HCT116 (cell line): Measurements from ENCODE around the gene DEPDC5. TPM values are rescaled to one million over a fixed set of nuclear protein-coding genes. Genes with fewer than 3 reads are reported as not detected.

ENCODE experiments used
- ATAC-seq: fragments of 200-7000 bp; cut with Tn5 transposase; 2 replicates; pipeline ENCODE4 v1.9.1; 2020; ENCODE audit warnings: mild to moderate bottlenecking, moderate library complexity
- BruUV-seq: library from RNA; stranded (reverse); fragments of 400-500 nt; replicated peaks from 2 replicates; lab custom pipeline; 2021; lab: Mats Ljungman, UMichigan
- CTCF ChIA-PET: fragments of 300-600 bp; sonication (Branson Sonifier 250); formaldehyde crosslinking; loops from one replicate; lab custom pipeline; 2021; ENCODE audit warnings: antibody characterized with exemption; lab: Charles Lee
- POLR2A ChIA-PET: fragments of 300-600, 350-600 bp; sonication (Branson Sonifier 250); formaldehyde crosslinking; loops from one replicate; lab custom pipeline; 2021; ENCODE audit warnings: antibody characterized with exemption; lab: Charles Lee
- RAD21 ChIA-PET, 2 experiments: fragments of 300-600 bp; sonication (Branson Sonifier 250); formaldehyde crosslinking; loops; one replicate each; lab custom pipeline; 2023; ENCODE audit warnings: low total read pairs in 2 of 2; ENCODE audit not compliant: uncharacterized antibody in 2 of 2, unreplicated experiment in 2 of 2, low non-redundant PET in 1 of 2; lab: Charles Lee
- DNase-seq: peaks from one replicate; pipeline ENCODE4 v3.0.0-alpha.2; 2010; ENCODE audit warnings: low read depth, low spot score
- H2AFZ ChIP-seq: fragments of 200-600 bp; shearing (Covaris generic), sonication (generic); 2 replicates; pipeline ENCODE4 v1.6.1; 2017; ENCODE audit warnings: low read depth, mixed run types, mixed read lengths, antibody characterized with exemption, low read length; ENCODE audit not compliant: poor library complexity, severe bottlenecking
- H3K27ac ChIP-seq: 2 replicates; pipeline ENCODE4 v1.5.1; 2012; ENCODE audit warnings: low read depth, low read length
- H3K27me3 ChIP-seq: fragments of 200-600 bp; sonication (generic); 2 replicates; pipeline ENCODE4 v1.6.1; 2016; ENCODE audit warnings: mixed run types, low read length, mixed read lengths; ENCODE audit not compliant: insufficient read depth
- H3K36me3 ChIP-seq, 2 experiments: fragments of 200-500 bp in 1 of 2; fragments of 200-600 bp in 1 of 2; sonication (Bioruptor generic) in 1 of 2; sonication (generic) in 1 of 2; 2 replicates each; pipeline versions ENCODE4 v1.5.1 to v1.6.1; 2014 to 2016; ENCODE audit warnings: low read length in 2 of 2, inconsistent platforms in 1 of 2, mixed read lengths in 1 of 2, mixed run types in 1 of 2; ENCODE audit not compliant: insufficient read depth in 2 of 2, control insufficient read depth in 1 of 2
- H3K4me1 ChIP-seq, 2 experiments: fragments of 200-600 bp in 1 of 2; sonication (generic) in 1 of 2; 2 replicates each; pipeline versions ENCODE4 v1.5.1 to v1.6.1; 2012 to 2017; ENCODE audit warnings: low read length in 2 of 2, inconsistent platforms in 1 of 2, mild to moderate bottlenecking in 1 of 2, mixed read lengths in 1 of 2, mixed run types in 1 of 2, moderate library complexity in 1 of 2; ENCODE audit not compliant: insufficient read depth in 2 of 2, control insufficient read depth in 1 of 2
- H3K4me2 ChIP-seq: fragments of 200-600 bp; sonication (generic); 2 replicates; pipeline ENCODE4 v1.6.1; 2017; ENCODE audit warnings: mixed run types, low read length, mixed read lengths
- H3K4me3 ChIP-seq, 2 experiments: fragments of 200-600 bp in 1 of 2; sonication (generic) in 1 of 2; replicated peaks in 1 of 2; 2 replicates each; pipeline ENCODE4 v1.5.1; 2011 to 2016; ENCODE audit warnings: low read length in 2 of 2, control low read depth in 1 of 2, low read depth in 1 of 2, mild to moderate bottlenecking in 1 of 2, mixed read lengths in 1 of 2, mixed run types in 1 of 2
- H3K79me2 ChIP-seq: fragments of 200-600 bp; sonication (generic); 2 replicates; pipeline ENCODE4 v1.6.1; 2017; ENCODE audit warnings: mild to moderate bottlenecking, mixed run types, low read length, moderate library complexity, mixed read lengths; ENCODE audit not compliant: insufficient read depth
- H3K9ac ChIP-seq: fragments of 200-600 bp; sonication (generic); 2 replicates; pipeline ENCODE4 v1.6.1; 2016; ENCODE audit warnings: low read length, mixed read lengths
- H3K9me2 ChIP-seq: fragments of 200-600 bp; sonication (generic), shearing (Covaris generic); 2 replicates; pipeline ENCODE4 v1.6.1; 2017; ENCODE audit warnings: mixed run types, mild to moderate bottlenecking, moderate library complexity; ENCODE audit not compliant: insufficient read depth
- H3K9me3 ChIP-seq, 2 experiments: fragments of 200-500 bp in 1 of 2; fragments of 200-600 bp in 1 of 2; sonication (Bioruptor generic) in 1 of 2; sonication (generic) in 1 of 2; 2 replicates each; pipeline ENCODE4 v1.6.1; 2014 to 2017; ENCODE audit warnings: low read length in 2 of 2, mixed read lengths in 2 of 2, inconsistent platforms in 1 of 2, low read depth in 1 of 2, mild to moderate bottlenecking in 1 of 2, mixed run types in 1 of 2, moderate library complexity in 1 of 2; ENCODE audit not compliant: control insufficient read depth in 1 of 2, insufficient read depth in 1 of 2
- H4K20me1 ChIP-seq: fragments of 200-600 bp; sonication (generic), shearing (Covaris generic); 2 replicates; pipeline ENCODE4 v1.6.1; 2017; ENCODE audit warnings: mixed run types, mild to moderate bottlenecking, moderate library complexity; ENCODE audit not compliant: insufficient read depth
- ATF3 ChIP-seq: IDR thresholded peaks from 2 replicates; pipeline ENCODE4 v1.6.1; 2012
- CBX3 ChIP-seq: IDR thresholded peaks from 2 replicates; pipeline ENCODE4 v1.6.1; 2012; ENCODE audit warnings: low read depth
- ELF1 ChIP-seq: IDR thresholded peaks from 2 replicates; pipeline ENCODE4 v1.6.1; 2012; ENCODE audit warnings: low read depth, borderline replicate concordance
- EZH2phosphoT487 ChIP-seq: fragments of 200-600 bp; IDR thresholded peaks from 2 replicates; pipeline ENCODE4 v1.6.1; 2018; ENCODE audit warnings: antibody characterized with exemption, borderline replicate concordance
- FOSL1 ChIP-seq: IDR thresholded peaks from 2 replicates; pipeline ENCODE4 v1.6.1; 2012; ENCODE audit warnings: low read depth
- JUND ChIP-seq: IDR thresholded peaks from 2 replicates; pipeline ENCODE4 v1.6.1; 2012
- MAX ChIP-seq: IDR thresholded peaks from 2 replicates; pipeline ENCODE4 v1.6.1; 2012
- POLR2A ChIP-seq: IDR thresholded peaks from 2 replicates; pipeline ENCODE4 v1.7.0; 2011; ENCODE audit warnings: borderline replicate concordance; ENCODE audit not compliant: insufficient read depth, insufficient read length; ENCODE audit errors: extremely low read depth
- POLR2AphosphoS5 ChIP-seq: IDR thresholded peaks from 2 replicates; pipeline ENCODE4 v1.6.1; 2011; ENCODE audit warnings: mild to moderate bottlenecking, low read depth, low read length, moderate library complexity
- RAD21 ChIP-seq: IDR thresholded peaks from 2 replicates; pipeline ENCODE4 v1.6.1; 2012; ENCODE audit warnings: low read depth, mild to moderate bottlenecking
- REST ChIP-seq: IDR thresholded peaks from 2 replicates; pipeline ENCODE4 v1.6.1; 2012; ENCODE audit warnings: low read depth
- TCF7L2 ChIP-seq: IDR thresholded peaks from 2 replicates; pipeline ENCODE4 v1.7.0; 2011; ENCODE audit warnings: borderline replicate concordance, inconsistent platforms; ENCODE audit not compliant: insufficient read depth, insufficient read length; ENCODE audit errors: extremely low read depth
- YY1 ChIP-seq: IDR thresholded peaks from 2 replicates; pipeline ENCODE4 v1.6.1; 2011; ENCODE audit warnings: low read length, low read depth, moderate library complexity, mild to moderate bottlenecking; ENCODE audit not compliant: insufficient replicate concordance; ENCODE audit errors: extremely low read depth
- ZFX ChIP-seq: fragments of 450-650 bp; IDR thresholded peaks from 2 replicates; pipeline ENCODE4 v1.6.1; 2017
- ZNF274 ChIP-seq: fragments of 200-500 bp; sonication (Bioruptor generic); IDR thresholded peaks from 2 replicates; pipeline ENCODE4 v1.6.1; 2014; ENCODE audit warnings: mild to moderate bottlenecking, low read depth, low read length, inconsistent platforms
- intact Hi-C: fragments of 100-400 bp; cut with micrococcal nuclease; formaldehyde crosslinking; loops from 2 replicates; pipeline ENCODE4 v1.10.0; 2022
- total RNA-seq: library from RNA; stranded (reverse); gene quantifications from one replicate; pipeline ENCODE4 v1.2.1, GENCODE V29; 2021; ENCODE audit not compliant: unreplicated experiment

The DEPDC5 gene
- total RNA-seq, 1 experiment from 2014 or later: 35.0 TPM

- intact Hi-C loops: loop anchor here (5.0 kb wide), 1 partner anchor 192 kb away; no protein-coding TSS in a partner anchor
- CTCF ChIA-PET: no interaction called here
- TF ChIP-seq CBX3: no peak
- no peak for TF ChIP-seq POLR2AphosphoS5
- no peak for TF ChIP-seq JUND
Measured at GRCh38 chr22:31754813-31755212, 994 bp downstream of the DEPDC5 start.

GRCh38 chr22:31757265-31757664 is 3.4 kb downstream of the DEPDC5 start:
- ChIA-PET CTCF (no interaction called here), RAD21 (no interaction called here), POLR2A (no interaction called here)
- Histone ChIP-seq H3K4me1 (peaks cover 18 to 22% of the 10 kb centered on the region in 2 experiments; a peak in 3 of 4 replicates), H3K27me3 (no peaks in the 10 kb centered on the region), H3K9me2 (no peaks in the 10 kb centered on the region), H3K27ac (no peak overlapping the region), H3K9ac (no peak overlapping the region), H3K4me3 (no peak overlapping the region), H2AFZ (no peak overlapping the region), H3K4me2 (no peak overlapping the region), H3K79me2 (peaks cover 25% of the 10 kb centered on the region), H3K36me3 (peaks cover 8 to 15% of the 10 kb centered on the region in 2 experiments; a peak in 3 of 4 replicates), H3K9me3 (no peaks in the 10 kb centered on the region), H4K20me1 (no peaks in the 10 kb centered on the region)
- no peak for ATAC-seq
- no TSS peak for BruUV-seq
- DNase-seq: no peak
- intact Hi-C loops: no loop called here
- TF ChIP-seq FOSL1 (no peak), POLR2A (no peak), REST (no peak), ELF1 (no peak), EZH2phosphoT487 (no peak), TCF7L2 (no peak), RAD21 (no peak), ATF3 (no peak), ZFX (no peak), YY1 (no peak), POLR2AphosphoS5 (no peak), CBX3 (no peak), JUND (no peak), MAX (no peak), ZNF274 (no peak)

More at GRCh38 chr22:31754813-31755212, 994 bp downstream of the DEPDC5 start:
- Histone ChIP-seq H3K79me2 (peaks cover 25% of the 10 kb centered on the region), H2AFZ (no peak overlapping the region), H3K9me3 (no peaks in the 10 kb centered on the region), H3K9me2 (no peaks in the 10 kb centered on the region), H3K4me2 (peak overlapping the region; percentile 89), H3K4me1 (peaks cover 24 to 35% of the 10 kb centered on the region in 2 experiments; a peak in 3 of 4 replicates), H3K36me3 (peaks cover 3 to 9% of the 10 kb centered on the region in 2 experiments; a peak in 1 of 4 replicates), H3K9ac (peak overlapping the region; percentile 79), H3K27me3 (no peaks in the 10 kb centered on the region), H3K27ac (peak overlapping the region; percentile 92; the same call in 1 of the 2 replicates), H4K20me1 (no peaks in the 10 kb centered on the region), H3K4me3 (peak overlapping the region; percentile 65 to 77)
- DNase-seq: no peak
- ChIA-PET RAD21 (no interaction called here), POLR2A (no interaction called here)
- no peak for ATAC-seq
- no TSS peak for BruUV-seq
